H1 (cell line): Measurements from ENCODE around the gene MSN. TPM values are rescaled to one million over a fixed set of nuclear protein-coding genes. Genes with fewer than 3 reads are reported as not detected.

Source experiments
- CTCF ChIA-PET: fragments of 300-600 bp; sonication (Branson Sonifier 250); formaldehyde crosslinking; loops from one replicate; lab custom pipeline; 2021; ENCODE audit not compliant: partially characterized antibody; lab: Charles Lee
- POLR2A ChIA-PET: fragments of 300-600 bp; sonication (Branson Sonifier 250); formaldehyde crosslinking; loops from one replicate; lab custom pipeline; 2021; ENCODE audit warnings: inconsistent platforms; ENCODE audit not compliant: partially characterized antibody; lab: Charles Lee
- DNase-seq, 2 experiments: peaks; one replicate each; pipeline versions ENCODE4 v3.0.0 to v3.0.0-alpha.2; 2010 to 2022; ENCODE audit warnings: low spot score in 2 of 2, low read depth in 1 of 2, mixed read lengths in 1 of 2
- FAIRE-seq: peaks from 2 replicates; lab custom pipeline; 2011; peaks lifted over from hg19 to GRCh38; lab: Jason Lieb, UNC
- H2AFZ ChIP-seq: 2 replicates; pipeline ENCODE4 v1.8.1; 2012; ENCODE audit warnings: low read length, inconsistent platforms
- H2AK5ac ChIP-seq: 2 replicates; pipeline ENCODE4 v1.6.1; 2013; ENCODE audit warnings: low read depth, low read length
- H2BK120ac ChIP-seq: replicated peaks from 2 replicates; pipeline ENCODE3; 2013; ENCODE audit warnings: low read depth, low read length, inconsistent platforms
- H2BK12ac ChIP-seq: 2 replicates; pipeline ENCODE4 v1.6.1; 2013; ENCODE audit warnings: low read depth, low read length
- H2BK15ac ChIP-seq: 2 replicates; pipeline ENCODE4 v1.6.1; 2013; ENCODE audit warnings: low read length
- H2BK20ac ChIP-seq: 2 replicates; pipeline ENCODE4 v1.6.1; 2013; ENCODE audit warnings: low read length
- H2BK5ac ChIP-seq: 2 replicates; pipeline ENCODE4 v1.6.1; 2013; ENCODE audit warnings: low read depth, low read length
- H3K14ac ChIP-seq: 2 replicates; pipeline ENCODE4 v1.6.1; 2013; ENCODE audit warnings: inconsistent platforms; ENCODE audit not compliant: insufficient read length
- H3K18ac ChIP-seq: 2 replicates; pipeline ENCODE4 v1.6.1; 2013; ENCODE audit warnings: low read length; ENCODE audit errors: extremely low read depth
- H3K23ac ChIP-seq: 2 replicates; pipeline ENCODE4 v1.6.1; 2013; ENCODE audit warnings: inconsistent platforms; ENCODE audit not compliant: insufficient read length
- H3K23me2 ChIP-seq: 2 replicates; pipeline ENCODE4 v1.6.1; 2013; ENCODE audit warnings: low read depth, low read length
- H3K27ac ChIP-seq: 2 replicates; pipeline ENCODE4 v1.6.1; 2011; ENCODE audit warnings: low read depth, low read length, inconsistent platforms
- H3K27me3 ChIP-seq, 4 experiments: replicated peaks in 1 of 4; 1 replicate in 1 of 4; 2 replicates in 3 of 4; pipeline versions ENCODE4 v1.6.1 to v1.8.1; 2011 to 2013; ENCODE audit warnings: low read length in 3 of 4, mild to moderate bottlenecking in 3 of 4, inconsistent platforms in 2 of 4, mixed read lengths in 2 of 4, moderate library complexity in 1 of 4; ENCODE audit not compliant: control insufficient read depth in 3 of 4, insufficient read depth in 3 of 4; ENCODE audit errors: extremely low read depth in 1 of 4
- H3K36me3 ChIP-seq, 4 experiments: 2 replicates each; pipeline versions ENCODE4 v1.6.1 to v1.8.1; 2011 to 2013; ENCODE audit warnings: mild to moderate bottlenecking in 4 of 4, low read length in 3 of 4, moderate library complexity in 2 of 4, control low read depth in 1 of 4, inconsistent platforms in 1 of 4; ENCODE audit not compliant: insufficient read depth in 4 of 4, control insufficient read depth in 2 of 4
- H3K4ac ChIP-seq: replicated peaks from 2 replicates; pipeline ENCODE3; 2013; ENCODE audit warnings: low read length, low read depth, mixed read lengths, inconsistent platforms; ENCODE audit not compliant: insufficient read length
- H3K4me1 ChIP-seq, 4 experiments: replicated peaks in 1 of 4; 1 replicate in 1 of 4; 2 replicates in 3 of 4; pipeline versions ENCODE4 v1.6.1 to v1.8.1; 2011 to 2013; ENCODE audit warnings: low read length in 3 of 4, inconsistent platforms in 2 of 4, mixed read lengths in 1 of 4; ENCODE audit not compliant: insufficient read depth in 4 of 4, control insufficient read depth in 3 of 4
- H3K4me2 ChIP-seq, 2 experiments: 2 replicates each; pipeline versions ENCODE4 v1.6.1 to v1.8.1; 2011 to 2013; ENCODE audit warnings: low read depth in 2 of 2, low read length in 2 of 2, control low read depth in 1 of 2, inconsistent platforms in 1 of 2, mild to moderate bottlenecking in 1 of 2; ENCODE audit not compliant: insufficient read depth in 1 of 2
- H3K4me3 ChIP-seq, 4 experiments: fragments of 200-600, 300-600 bp in 1 of 4; sonication (generic), shearing (Covaris generic), sonication (Bioruptor Twin) in 1 of 4; 2 replicates each; pipeline versions ENCODE4 v1.5.1 to v1.8.1; 2011 to 2016; ENCODE audit warnings: low read length in 4 of 4, low read depth in 3 of 4, control low read depth in 2 of 4, inconsistent platforms in 2 of 4, mild to moderate bottlenecking in 2 of 4, mixed read lengths in 1 of 4, moderate library complexity in 1 of 4; ENCODE audit not compliant: insufficient read depth in 2 of 4; ENCODE audit errors: extremely low read depth in 1 of 4
- H3K56ac ChIP-seq: replicated peaks from 2 replicates; pipeline ENCODE3; 2013; ENCODE audit warnings: low read depth, mild to moderate bottlenecking, mixed read lengths, low read length, inconsistent platforms; ENCODE audit not compliant: insufficient read length
- H3K79me1 ChIP-seq: 2 replicates; pipeline ENCODE4 v1.6.1; 2013; ENCODE audit warnings: low read depth, low read length, control low read depth
- H3K79me2 ChIP-seq, 2 experiments: 2 replicates each; pipeline versions ENCODE4 v1.6.1 to v1.8.1; 2012 to 2013; ENCODE audit warnings: low read length in 2 of 2, mild to moderate bottlenecking in 2 of 2, inconsistent platforms in 1 of 2; ENCODE audit not compliant: insufficient read depth in 2 of 2, control insufficient read depth in 1 of 2
- H3K9ac ChIP-seq, 4 experiments: replicated peaks in 1 of 4; 1 replicate in 1 of 4; 2 replicates in 3 of 4; pipeline versions ENCODE4 v1.6.1 to v1.8.1; 2011 to 2013; ENCODE audit warnings: low read depth in 3 of 4, low read length in 3 of 4, control low read depth in 2 of 4, mild to moderate bottlenecking in 2 of 4, moderate library complexity in 2 of 4, inconsistent platforms in 1 of 4; ENCODE audit errors: extremely low read depth in 1 of 4
- H3K9me3 ChIP-seq, 2 experiments: 2 replicates each; pipeline versions ENCODE4 v1.6.1 to v1.8.1; 2012 to 2013; ENCODE audit warnings: mild to moderate bottlenecking in 2 of 2, moderate library complexity in 2 of 2, control low read depth in 1 of 2, inconsistent platforms in 1 of 2, low read depth in 1 of 2, low read length in 1 of 2, mixed read lengths in 1 of 2; ENCODE audit not compliant: insufficient read depth in 2 of 2
- H4K20me1 ChIP-seq, 2 experiments: replicated peaks in 1 of 2; 2 replicates each; pipeline versions ENCODE3 to v1.8.1; 2011 to 2013; ENCODE audit warnings: inconsistent platforms in 2 of 2, low read length in 2 of 2, mild to moderate bottlenecking in 1 of 2; ENCODE audit not compliant: insufficient read depth in 2 of 2, control insufficient read depth in 1 of 2
- H4K5ac ChIP-seq: 2 replicates; pipeline ENCODE4 v1.6.1; 2013; ENCODE audit warnings: low read length, low read depth, mixed read lengths, inconsistent platforms; ENCODE audit not compliant: insufficient read length
- H4K8ac ChIP-seq: 2 replicates; pipeline ENCODE4 v1.8.0; 2013; ENCODE audit warnings: mild to moderate bottlenecking, moderate library complexity, low read length, inconsistent platforms; ENCODE audit not compliant: insufficient read depth; ENCODE audit errors: extremely low read depth
- H4K91ac ChIP-seq: replicated peaks from 2 replicates; pipeline ENCODE3; 2013; ENCODE audit warnings: low read length, mixed read lengths, inconsistent platforms; ENCODE audit not compliant: insufficient read length
- FOSL1 ChIP-seq: IDR thresholded peaks from 2 replicates; pipeline ENCODE4 v1.6.1; 2011; ENCODE audit warnings: mild to moderate bottlenecking, low read depth, low read length, moderate library complexity; ENCODE audit not compliant: insufficient read depth
- RBBP5 ChIP-seq: IDR thresholded peaks from 2 replicates; pipeline ENCODE4 v1.7.1; 2012; ENCODE audit warnings: low read depth, mild to moderate bottlenecking, inconsistent platforms, low read length, moderate library complexity, borderline replicate concordance
- WGBS, 2 experiments: shearing (Covaris generic) in 1 of 2; methylation state at CpG; one replicate each; pipeline versions ENCODE4 v1.1.6 to v1.1.7; 2013 to 2015; ENCODE audit warnings: low lambda C conversion rate in 2 of 2, mixed read lengths in 2 of 2, inconsistent platforms in 1 of 2, low coverage in 1 of 2, missing lambda C conversion rate in 1 of 2; ENCODE audit not compliant: insufficient replicate concordance in 2 of 2, insufficient coverage in 1 of 2, insufficient read length in 1 of 2; ENCODE audit errors: extremely low coverage in 1 of 2, missing lambda C conversion rate in 1 of 2; 5-methylcytosine and 5-hydroxymethylcytosine counted together
- polyA plus RNA-seq, 7 experiments: library from polyadenylated mRNA; depleted of rRNA in 3 of 7; stranded (reverse) in 5 of 7; unstranded in 2 of 7; fragments of >200 nt in 5 of 7; fragments of 200-250 nt in 2 of 7; gene quantifications; 1 replicate in 5 of 7; 2 replicates in 1 of 7; 4 replicates in 1 of 7; pipeline versions ENCODE4 v1.2.1 to v1.2.3, GENCODE V29; 2011 to 2013; ENCODE audit warnings: missing spikeins in 2 of 7, mixed read lengths in 2 of 7
- total RNA-seq: library from RNA; stranded (reverse); fragmentation: NEBNext Ultra II Directional; extraction: Animal tissue kit (Norgen Biotek cat#: 25700); gene quantifications from 2 replicates; pipeline ENCODE4 v1.2.1, GENCODE V29; 2021

Gene MSN
- total and polyA plus RNA-seq, 2 of the 8 experiments (the other 6 are each of a cell fraction or from before 2014, with no cell fraction given) = 112 to 133 TPM

DNA sequence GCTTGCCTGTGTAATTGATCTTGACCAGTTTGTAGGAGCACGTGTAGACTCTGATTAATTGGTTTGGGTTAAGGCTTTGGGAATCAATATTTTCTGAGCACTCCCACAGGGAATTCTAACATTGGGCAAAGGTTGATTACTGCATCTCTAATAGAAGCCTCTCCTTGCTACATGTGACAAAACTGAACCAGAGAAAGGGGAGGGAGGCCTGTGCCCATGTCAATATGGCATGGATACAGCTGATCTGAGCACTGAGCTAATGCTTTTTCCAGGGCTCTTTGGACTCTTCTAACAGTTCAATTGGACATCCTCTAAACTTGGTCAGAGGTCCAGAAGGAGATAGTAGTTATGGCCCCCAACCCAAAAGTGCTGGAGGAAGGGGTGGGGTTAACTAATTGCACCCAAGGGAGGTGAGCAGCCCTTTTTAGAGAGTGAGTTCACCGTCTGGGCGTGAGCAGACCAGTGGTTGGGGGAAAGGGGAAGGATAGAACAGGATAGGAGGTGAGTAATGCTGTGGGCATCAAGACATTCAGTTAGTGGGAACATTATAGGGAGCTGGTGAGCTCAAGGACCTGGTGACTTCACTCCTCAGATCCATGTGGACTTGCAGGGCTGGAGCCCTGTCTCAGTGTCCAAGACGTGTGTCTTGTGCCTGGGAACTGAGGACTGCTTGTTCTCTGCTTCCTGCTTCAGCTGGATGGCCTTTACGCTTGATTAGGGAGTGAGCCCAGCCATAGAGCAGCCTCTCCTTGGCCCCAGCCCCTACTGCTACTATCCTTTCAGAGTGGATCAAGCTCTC lies 22.8 kb downstream of the MSN start:
- no peak overlapping the region for H3K56ac ChIP-seq
- H3K36me3 ChIP-seq = no peaks in the 10 kb centered on the region
- no peaks in the 10 kb centered on the region for H3K9me3 ChIP-seq
- no peak overlapping the region for H4K8ac ChIP-seq
- peaks cover 0 to 4% of the 10 kb centered on the region in 2 experiments for H4K20me1 ChIP-seq
- no peak overlapping the region for H4K91ac ChIP-seq
- no peak overlapping the region for H2BK15ac ChIP-seq
- H3K79me1 ChIP-seq = peaks cover 3% of the 10 kb centered on the region; the same call in 1 of the 2 replicates
- no peak overlapping the region for H3K4me2 ChIP-seq
- no peak overlapping the region for H3K23ac ChIP-seq
- no peak overlapping the region for H3K4me3 ChIP-seq
- peaks cover 0 to 38% of the 10 kb centered on the region in 2 experiments; a peak in 2 of 4 replicates for H3K79me2 ChIP-seq
- H2AFZ ChIP-seq = no peak overlapping the region
- H3K4me1 ChIP-seq = no peaks in the 10 kb centered on the region
- CTCF ChIA-PET = interaction anchor here (1.7 kb wide), 1 partner anchor 11 kb away, joined by 5 read pairs; no protein-coding TSS in a partner anchor
- H2BK5ac ChIP-seq = no peak overlapping the region
- no peaks in the 10 kb centered on the region for H3K23me2 ChIP-seq
- H3K4ac ChIP-seq = no peak overlapping the region
- FAIRE-seq (no peak), DNase-seq (no peak)
- H3K27me3 ChIP-seq = no peaks in the 10 kb centered on the region
- no peak overlapping the region for H2BK12ac ChIP-seq
- H3K18ac ChIP-seq = no peak overlapping the region
- H2BK120ac ChIP-seq = no peak overlapping the region
- H2AK5ac ChIP-seq = no peak overlapping the region
- no peak overlapping the region for H2BK20ac ChIP-seq
- WGBS, 2 experiments = 83% methylated on average over 5 of the region's 5 CpGs; no CpG with 5 or more reads in 1 of the 2 experiments
- H4K5ac ChIP-seq = no peak overlapping the region
- no peak overlapping the region for H3K14ac ChIP-seq
- no peak overlapping the region for H3K9ac ChIP-seq
- no peak overlapping the region for H3K27ac ChIP-seq
- POLR2A ChIA-PET = no interaction called here
- TF ChIP-seq RBBP5 (no peak), FOSL1 (no peak)
